H1 (cell line): ENCODE results near the gene RNF166.

ENCODE experiments used
- ATF3 ChIP-seq: IDR thresholded peaks from 2 replicates; pipeline ENCODE4 v1.6.1; 2011; ENCODE audit warnings: low read depth, mild to moderate bottlenecking, low read length; ENCODE audit not compliant: insufficient read depth
- CREB1 ChIP-seq: IDR thresholded peaks from 2 replicates; pipeline ENCODE4 v1.6.1; 2012; ENCODE audit warnings: inconsistent platforms
- CTBP2 ChIP-seq: IDR thresholded peaks from 2 replicates; pipeline ENCODE4 v1.7.0; 2011; ENCODE audit warnings: borderline replicate concordance, mild to moderate bottlenecking, moderate library complexity, mixed read lengths, low read length; ENCODE audit not compliant: insufficient read depth, insufficient read length
- CTCF ChIP-seq, 3 experiments: IDR thresholded peaks; 1 replicate in 2 of 3; 2 replicates in 1 of 3; pipeline versions ENCODE4 v1.5.1 to v1.6.1; 2011; ENCODE audit warnings: low read length in 3 of 3, mild to moderate bottlenecking in 3 of 3, inconsistent platforms in 2 of 3, low read depth in 1 of 3, moderate library complexity in 1 of 3; ENCODE audit not compliant: insufficient read depth in 1 of 3; ENCODE audit errors: control extremely low read depth in 1 of 3
- EP300 ChIP-seq, 2 experiments: IDR thresholded peaks; 1 replicate in 1 of 2; 2 replicates in 1 of 2; pipeline ENCODE4 v1.6.1; 2011 to 2012; ENCODE audit warnings: low read depth in 2 of 2, low read length in 2 of 2, mild to moderate bottlenecking in 2 of 2, borderline replicate concordance in 1 of 2, inconsistent platforms in 1 of 2, moderate library complexity in 1 of 2
- EZH2 ChIP-seq: fragments of 200-600 bp; sonication (generic); IDR thresholded peaks from 2 replicates; pipeline ENCODE4 v1.7.1; 2012; ENCODE audit warnings: low read depth, mild to moderate bottlenecking, moderate library complexity, low read length, inconsistent platforms; ENCODE audit not compliant: severe bottlenecking
- GABPA ChIP-seq: IDR thresholded peaks from 2 replicates; pipeline ENCODE4 v1.6.1; 2011; ENCODE audit warnings: mild to moderate bottlenecking, low read length, moderate library complexity, borderline replicate concordance; ENCODE audit not compliant: insufficient read depth
- MAFK ChIP-seq: IDR thresholded peaks from 2 replicates; pipeline ENCODE4 v1.6.1; 2012; ENCODE audit warnings: low read depth, mild to moderate bottlenecking, improper control_type of control experiment, low read length
- MAX ChIP-seq: IDR thresholded peaks from 2 replicates; pipeline ENCODE4 v1.6.1; 2012; ENCODE audit warnings: inconsistent platforms
- POLR2A ChIP-seq, 2 experiments: IDR thresholded peaks; 1 replicate in 1 of 2; 2 replicates in 1 of 2; pipeline ENCODE4 v1.6.1; 2011; ENCODE audit warnings: low read depth in 2 of 2, low read length in 2 of 2, mild to moderate bottlenecking in 2 of 2; ENCODE audit errors: control extremely low read depth in 1 of 2
- POLR2AphosphoS5 ChIP-seq: IDR thresholded peaks from 2 replicates; pipeline ENCODE4 v1.6.1; 2011; ENCODE audit warnings: low read depth, low read length
- RAD21 ChIP-seq, 2 experiments: IDR thresholded peaks in 1 of 2; conservative IDR thresholded peaks in 1 of 2; 2 replicates each; pipeline ENCODE4 v1.6.1; 2011; ENCODE audit warnings: low read depth in 2 of 2, low read length in 2 of 2, improper control_type of control experiment in 1 of 2, inconsistent platforms in 1 of 2, mild to moderate bottlenecking in 1 of 2, moderate library complexity in 1 of 2
- TAF1 ChIP-seq: IDR thresholded peaks from 2 replicates; pipeline ENCODE4 v1.6.1; 2011; ENCODE audit warnings: mild to moderate bottlenecking, low read depth, low read length

- TF ChIP-seq CTCF (IDR thresholded peaks at IDR 0.05; ENCODE audit: control extremely low read depth in 1 of 3, insufficient read depth in 1 of 3, low read depth in 1 of 3, low read length in 3 of 3) (no peak), POLR2AphosphoS5 (no peak), TAF1 (no peak), EP300 (IDR thresholded peaks at IDR 0.05; ENCODE audit: borderline replicate concordance in 1 of 2, low read depth in 2 of 2, low read length in 2 of 2) (no peak), POLR2A (IDR thresholded peaks at IDR 0.05; ENCODE audit: control extremely low read depth in 1 of 2, low read depth in 2 of 2, low read length in 2 of 2) (no peak), RAD21 (IDR thresholded peaks at IDR 0.05 in 1 of 2, conservative IDR thresholded peaks at IDR 0.05 in 1 of 2; ENCODE audit: low read depth in 2 of 2, low read length in 2 of 2) (no peak), EZH2 (no peak), ATF3 (no peak), MAX (no peak), CREB1 (no peak), CTBP2 (no peak), GABPA (no peak), MAFK (no peak)
These were observed 44.7 kb downstream of the RNF166 start for GRCh38 chr16:88661468-88661867.
